ENCODE measurements around the gene OBSL1. TPM values are rescaled to one million over a fixed set of nuclear protein-coding genes. Genes with fewer than 3 reads are reported as not detected.

Gene OBSL1
- total and polyA plus RNA-seq, 4 donors: 17.8 to 243 (median 71.0) TPM

DNA sequence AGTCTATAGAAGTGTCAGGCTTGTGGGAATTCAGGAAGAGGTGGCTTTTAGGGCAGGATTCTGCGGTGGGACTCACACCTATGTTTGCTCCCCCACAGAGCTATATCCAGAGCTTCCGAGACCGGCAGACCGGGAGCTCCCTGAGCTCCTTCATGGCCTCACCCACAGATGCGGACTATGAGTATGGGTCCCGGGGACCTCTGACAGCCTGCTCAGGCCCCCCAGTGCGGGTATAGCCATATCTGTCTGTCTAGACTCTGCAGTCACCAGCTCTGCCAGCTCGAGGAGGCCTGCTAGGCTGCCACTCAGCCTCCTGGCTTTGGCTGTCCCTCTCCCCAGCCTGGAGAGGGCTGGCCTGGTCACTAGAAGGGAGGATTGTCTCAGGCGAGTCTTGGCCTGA is 21.7 kb downstream of the OBSL1 start:
- WGBS, 2 donors: 89 to 92% methylated on average over 9 of the region's 9 CpGs
- intact Hi-C loops (cut with DNase I): loop anchor here in 1 of 2 donors (5.0 kb wide), 1 partner anchor 48 kb away; the partner anchor contains the start of gene STK11IP
- Histone ChIP-seq H3K4me3 (ENCODE audit: low read length in 2 of 2) (no peak overlapping the region), H3K4me1 (ENCODE audit: control insufficient read depth in 1 of 2, insufficient read depth in 2 of 2, low read length in 2 of 2) (no peaks in the 10 kb centered on the region), H3K9me3 (ENCODE audit: control insufficient read depth, low read length) (no peaks in the 10 kb centered on the region), H3K27ac (ENCODE audit: low read depth in 1 of 2, low read length in 2 of 2) (no peak overlapping the region), H3K36me3 (ENCODE audit: control insufficient read depth in 1 of 2, insufficient read depth in 2 of 2, low read length in 1 of 2) (no peaks in the 10 kb centered on the region), H3K27me3 (ENCODE audit: control insufficient read depth in 1 of 2, insufficient read depth in 2 of 2, low read length in 1 of 2) (no peaks in the 10 kb centered on the region)
- DNase-seq (peak in 1 of 2 donors; percentile 62), ATAC-seq (ENCODE audit: low FRiP score) (no peak)

DNA sequence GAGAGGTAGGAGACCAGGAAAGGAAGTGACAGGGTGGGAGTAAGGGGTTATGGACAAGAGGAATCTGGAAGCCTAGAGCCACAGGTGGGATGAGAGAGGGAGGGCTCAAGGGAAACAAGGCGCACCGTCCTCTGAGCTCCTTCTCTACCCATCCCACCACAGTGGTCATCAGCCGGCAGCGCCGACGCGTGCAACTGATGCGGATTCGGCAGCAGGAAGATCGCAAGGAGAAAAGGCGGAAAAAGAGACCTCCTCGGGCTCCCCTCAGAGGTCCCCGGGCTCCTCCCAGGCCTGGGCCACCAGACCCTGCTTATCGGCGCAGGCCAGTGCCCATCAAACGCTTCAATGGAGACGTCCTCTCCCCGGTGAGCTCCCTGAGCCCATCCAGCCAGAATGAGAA is 22.3 kb downstream of the OBSL1 start:
- H3K27ac ChIP-seq (ENCODE audit: low read depth in 1 of 2, low read length in 2 of 2): no peak overlapping the region
- H3K9me3 ChIP-seq (ENCODE audit: control insufficient read depth, low read length): no peaks in the 10 kb centered on the region
- 94 to 97% methylated on average over 18 of the region's 18 CpGs for WGBS, 2 donors
- peak in 1 of 2 donors; percentile 67 for DNase-seq
- intact Hi-C loops (cut with DNase I): no loop called here
- H3K36me3 ChIP-seq (ENCODE audit: control insufficient read depth in 1 of 2, insufficient read depth in 2 of 2, low read length in 1 of 2): no peaks in the 10 kb centered on the region
- H3K4me3 ChIP-seq (ENCODE audit: low read length in 2 of 2): no peak overlapping the region
- no peaks in the 10 kb centered on the region for H3K4me1 ChIP-seq (ENCODE audit: control insufficient read depth in 1 of 2, insufficient read depth in 2 of 2, low read length in 2 of 2)
- no peaks in the 10 kb centered on the region for H3K27me3 ChIP-seq (ENCODE audit: control insufficient read depth in 1 of 2, insufficient read depth in 2 of 2, low read length in 1 of 2)
- no peak for ATAC-seq (ENCODE audit: low FRiP score)

DNA sequence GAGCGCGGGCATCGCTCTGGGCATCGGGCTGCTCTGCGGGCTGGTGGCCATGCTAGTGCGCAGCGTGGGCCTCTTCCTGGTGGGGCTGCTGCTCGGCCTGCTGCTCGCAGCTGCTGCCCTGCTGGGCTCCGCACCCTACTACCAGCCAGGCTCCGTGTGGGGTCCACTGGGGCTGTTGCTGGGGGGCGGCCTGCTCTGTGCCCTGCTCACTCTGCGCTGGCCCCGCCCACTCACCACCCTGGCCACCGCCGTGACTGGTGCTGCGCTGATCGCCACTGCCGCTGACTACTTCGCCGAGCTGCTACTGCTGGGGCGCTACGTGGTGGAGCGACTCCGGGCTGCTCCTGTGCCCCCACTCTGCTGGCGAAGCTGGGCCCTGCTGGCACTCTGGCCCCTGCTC is 23.7 kb downstream of the OBSL1 start:
- ATAC-seq (ENCODE audit: low FRiP score): no peak
- 97 to 98% methylated on average over 26 of the region's 26 CpGs for WGBS, 2 donors
- Histone ChIP-seq H3K36me3 (ENCODE audit: control insufficient read depth in 1 of 2, insufficient read depth in 2 of 2, low read length in 1 of 2) (no peaks in the 10 kb centered on the region), H3K9me3 (ENCODE audit: control insufficient read depth, low read length) (no peaks in the 10 kb centered on the region), H3K27me3 (ENCODE audit: control insufficient read depth in 1 of 2, insufficient read depth in 2 of 2, low read length in 1 of 2) (no peaks in the 10 kb centered on the region), H3K27ac (ENCODE audit: low read depth in 1 of 2, low read length in 2 of 2) (no peak overlapping the region), H3K4me3 (ENCODE audit: low read length in 2 of 2) (no peak overlapping the region), H3K4me1 (ENCODE audit: control insufficient read depth in 1 of 2, insufficient read depth in 2 of 2, low read length in 2 of 2) (no peaks in the 10 kb centered on the region)
- DNase-seq: no peak
- intact Hi-C loops (cut with DNase I): no loop called here

DNA sequence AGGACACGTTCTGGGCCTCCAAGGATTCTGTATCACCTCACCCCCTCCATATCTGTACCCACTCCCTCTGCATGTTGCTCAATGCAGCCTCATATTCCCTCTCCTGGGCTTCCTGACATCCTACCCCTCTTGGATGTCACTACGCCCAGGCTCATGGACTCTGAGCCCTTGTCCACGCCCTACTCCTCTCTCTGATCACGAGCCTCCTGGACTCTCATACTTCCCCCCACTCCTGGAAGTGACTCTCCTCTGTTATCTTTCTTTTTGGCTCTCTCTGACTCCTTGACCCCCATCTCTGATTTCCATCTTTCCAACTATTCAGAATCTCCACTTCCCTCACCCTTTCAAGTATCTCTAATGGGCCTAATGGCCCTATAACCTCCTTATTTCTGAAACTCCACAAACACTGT is 25.4 kb downstream of the OBSL1 start:
- no peaks in the 10 kb centered on the region for H3K27me3 ChIP-seq (ENCODE audit: control insufficient read depth in 1 of 2, insufficient read depth in 2 of 2, low read length in 1 of 2)
- DNase-seq: no peak
- intact Hi-C loops (cut with DNase I): loop anchor here in 1 of 2 donors (2.0 kb wide), 1 partner anchor 139 kb away; no protein-coding TSS in a partner anchor
- no peaks in the 10 kb centered on the region for H3K9me3 ChIP-seq (ENCODE audit: control insufficient read depth, low read length)
- H3K4me1 ChIP-seq (ENCODE audit: control insufficient read depth in 1 of 2, insufficient read depth in 2 of 2, low read length in 2 of 2): no peaks in the 10 kb centered on the region
- H3K27ac ChIP-seq (ENCODE audit: low read depth in 1 of 2, low read length in 2 of 2): no peak overlapping the region
- whole genome bisulfite sequencing, 2 donors: 79 to 80% methylated on average over 4 of the region's 4 CpGs
- H3K36me3 ChIP-seq (ENCODE audit: control insufficient read depth in 1 of 2, insufficient read depth in 2 of 2, low read length in 1 of 2): no peaks in the 10 kb centered on the region
- no peak for ATAC-seq (ENCODE audit: low FRiP score)
- no peak overlapping the region for H3K4me3 ChIP-seq (ENCODE audit: low read length in 2 of 2)

DNA sequence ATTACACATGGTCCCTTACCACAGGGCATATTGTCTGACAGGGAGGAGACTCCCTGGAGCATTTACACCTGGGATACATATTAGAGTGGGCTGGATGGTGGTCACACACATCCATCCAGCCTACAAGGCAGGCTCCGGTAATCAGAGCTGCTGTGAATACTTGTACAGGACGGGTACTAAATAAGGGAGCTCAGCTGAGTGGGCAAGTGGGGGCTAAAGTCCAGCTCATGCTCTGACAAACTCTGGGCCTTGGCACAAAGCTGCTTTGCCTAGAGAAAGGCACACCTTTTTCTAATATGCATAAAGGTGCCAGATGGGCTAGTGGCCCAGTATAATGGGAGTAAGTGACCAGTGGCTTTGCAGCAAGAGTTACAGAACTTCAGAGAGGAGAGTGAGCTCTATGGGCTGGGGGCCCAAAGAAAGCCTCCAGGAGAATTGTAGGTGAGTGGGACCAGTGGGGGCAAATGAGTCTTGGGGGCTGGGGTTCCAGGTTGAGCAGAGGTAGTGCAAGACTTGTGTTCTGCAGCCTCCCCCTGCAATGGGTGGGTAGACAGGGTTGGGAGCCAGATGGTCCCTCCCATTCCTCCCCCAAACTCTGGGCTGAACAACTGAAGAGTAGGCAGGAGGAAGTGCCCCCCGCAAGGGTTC is 25.9 kb downstream of the OBSL1 start:
- intact Hi-C loops (cut with DNase I): loop anchor here in 1 of 2 donors (2.0 kb wide), 1 partner anchor 139 kb away; no protein-coding TSS in a partner anchor
- Histone ChIP-seq H3K27ac (ENCODE audit: low read depth in 1 of 2, low read length in 2 of 2) (no peak overlapping the region), H3K36me3 (ENCODE audit: control insufficient read depth in 1 of 2, insufficient read depth in 2 of 2, low read length in 1 of 2) (no peaks in the 10 kb centered on the region), H3K27me3 (ENCODE audit: control insufficient read depth in 1 of 2, insufficient read depth in 2 of 2, low read length in 1 of 2) (no peaks in the 10 kb centered on the region), H3K9me3 (ENCODE audit: control insufficient read depth, low read length) (no peaks in the 10 kb centered on the region), H3K4me1 (ENCODE audit: control insufficient read depth in 1 of 2, insufficient read depth in 2 of 2, low read length in 2 of 2) (no peaks in the 10 kb centered on the region), H3K4me3 (ENCODE audit: low read length in 2 of 2) (no peak overlapping the region)
- DNase-seq: no peak
- ATAC-seq (ENCODE audit: low FRiP score): no peak
- 90 to 95% methylated on average over 3 of the region's 3 CpGs for WGBS, 2 donors

DNA sequence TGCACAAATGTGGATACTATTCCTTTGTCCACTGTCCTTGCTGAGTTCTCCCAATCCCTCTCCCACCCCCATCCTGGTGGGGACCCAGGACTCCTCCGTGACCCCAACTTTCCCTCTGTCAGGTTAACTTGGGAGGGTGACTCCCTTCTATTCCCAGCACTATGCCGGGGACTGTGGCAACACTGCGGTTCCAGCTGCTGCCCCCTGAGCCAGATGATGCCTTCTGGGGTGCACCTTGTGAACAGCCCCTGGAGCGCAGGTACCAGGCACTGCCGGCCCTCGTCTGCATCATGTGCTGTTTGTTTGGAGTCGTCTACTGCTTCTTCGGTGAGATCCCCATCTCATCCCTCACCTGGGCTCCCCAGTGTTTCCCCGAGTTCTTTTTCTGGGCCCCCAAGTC is 26.8 kb downstream of the OBSL1 start:
- H3K27ac ChIP-seq (ENCODE audit: low read depth in 1 of 2, low read length in 2 of 2): no peak overlapping the region
- no peaks in the 10 kb centered on the region for H3K4me1 ChIP-seq (ENCODE audit: control insufficient read depth in 1 of 2, insufficient read depth in 2 of 2, low read length in 2 of 2)
- intact Hi-C loops (cut with DNase I): loop anchor here (2.0 to 5.0 kb wide), 3 partner anchors 53 to 140 kb away; partner anchors contain the start of gene STK11IP (in 1 of the 2)
- H3K27me3 ChIP-seq (ENCODE audit: control insufficient read depth in 1 of 2, insufficient read depth in 2 of 2, low read length in 1 of 2): no peaks in the 10 kb centered on the region
- ATAC-seq (ENCODE audit: low FRiP score) (no peak), DNase-seq (no peak)
- H3K36me3 ChIP-seq (ENCODE audit: control insufficient read depth in 1 of 2, insufficient read depth in 2 of 2, low read length in 1 of 2): no peaks in the 10 kb centered on the region
- 44 to 46% methylated on average over 9 of the region's 9 CpGs for WGBS, 2 donors
- no peak overlapping the region for H3K4me3 ChIP-seq (ENCODE audit: low read length in 2 of 2)
- H3K9me3 ChIP-seq (ENCODE audit: control insufficient read depth, low read length): no peaks in the 10 kb centered on the region

DNA sequence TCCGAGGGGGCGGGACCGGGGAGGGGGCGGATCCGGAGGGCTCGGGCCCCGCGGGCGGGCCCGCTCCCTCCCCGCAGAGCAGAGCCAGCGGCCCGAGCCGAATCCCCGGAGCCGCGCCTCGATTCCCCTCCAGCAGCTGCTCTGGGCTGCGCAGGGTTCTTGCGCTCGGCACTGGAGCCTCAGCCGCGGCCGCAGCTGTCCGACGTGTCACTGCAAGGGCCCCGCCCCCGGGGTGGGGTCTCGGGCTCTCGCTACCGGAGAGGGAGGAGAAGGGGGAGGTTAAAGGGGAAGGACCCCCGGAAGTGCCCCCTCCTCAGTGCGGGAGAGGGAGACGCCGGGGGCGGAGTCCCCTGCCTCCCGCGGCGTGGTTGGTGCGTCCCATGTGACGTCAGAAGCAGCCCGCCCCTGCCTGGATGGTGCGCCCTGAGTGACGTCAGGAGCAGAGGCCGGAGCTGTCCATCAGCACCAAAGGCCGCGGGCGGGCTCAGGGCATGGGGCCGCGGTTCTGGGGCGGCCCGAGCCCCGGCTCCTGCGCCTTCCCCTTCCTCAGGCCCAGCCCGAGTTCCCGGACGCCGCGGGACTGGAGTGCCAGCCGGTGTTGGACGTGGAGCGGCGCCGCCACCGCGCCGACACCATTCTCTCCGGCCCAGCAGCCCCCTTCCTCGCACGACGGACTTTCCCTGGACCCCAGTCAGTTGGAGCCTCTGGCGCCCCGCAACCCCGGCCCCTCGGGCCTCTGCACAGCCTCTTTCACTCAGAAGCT is 27.6 kb downstream of the OBSL1 start, which contains the start of the genes CHPF and TMEM198:
Gene CHPF, minus strand, starts transcription at position 214 of the 763 bp plus-strand sequence. CDS start 271 bp downstream, outside the sequence.
Gene TMEM198, plus strand, starts transcription at position 433 of the 763 bp plus-strand sequence. CDS start 700 bp downstream, outside the sequence.
- ATAC-seq (ENCODE audit: low FRiP score) (peak; percentile 95), DNase-seq (peak; percentile 99)
- 1% methylated on average over 33 to 75 of the region's 75 CpGs for WGBS, 2 donors
- no peaks in the 10 kb centered on the region for H3K4me1 ChIP-seq (ENCODE audit: control insufficient read depth in 1 of 2, insufficient read depth in 2 of 2, low read length in 2 of 2)
- peak within 1 kb of the TSS; percentile 41 to 68 for H3K4me3 ChIP-seq (ENCODE audit: low read length in 2 of 2)
- peak within 1 kb of the TSS; percentile 8 to 82 for H3K27ac ChIP-seq (ENCODE audit: low read depth in 1 of 2, low read length in 2 of 2)
- peaks cover 0 to 2% of the 10 kb centered on the region in 2 donors for H3K36me3 ChIP-seq (ENCODE audit: control insufficient read depth in 1 of 2, insufficient read depth in 2 of 2, low read length in 1 of 2)
- H3K9me3 ChIP-seq (ENCODE audit: control insufficient read depth, low read length): no peaks in the 10 kb centered on the region
- no peaks in the 10 kb centered on the region for H3K27me3 ChIP-seq (ENCODE audit: control insufficient read depth in 1 of 2, insufficient read depth in 2 of 2, low read length in 1 of 2)
- intact Hi-C loops (cut with DNase I): loop anchor here (1.0 to 5.0 kb wide), 6 partner anchors 45 to 147 kb away; partner anchors contain the start of genes GMPPA (in 1 of the 2) and STK11IP (in 1 of the 2)

DNA sequence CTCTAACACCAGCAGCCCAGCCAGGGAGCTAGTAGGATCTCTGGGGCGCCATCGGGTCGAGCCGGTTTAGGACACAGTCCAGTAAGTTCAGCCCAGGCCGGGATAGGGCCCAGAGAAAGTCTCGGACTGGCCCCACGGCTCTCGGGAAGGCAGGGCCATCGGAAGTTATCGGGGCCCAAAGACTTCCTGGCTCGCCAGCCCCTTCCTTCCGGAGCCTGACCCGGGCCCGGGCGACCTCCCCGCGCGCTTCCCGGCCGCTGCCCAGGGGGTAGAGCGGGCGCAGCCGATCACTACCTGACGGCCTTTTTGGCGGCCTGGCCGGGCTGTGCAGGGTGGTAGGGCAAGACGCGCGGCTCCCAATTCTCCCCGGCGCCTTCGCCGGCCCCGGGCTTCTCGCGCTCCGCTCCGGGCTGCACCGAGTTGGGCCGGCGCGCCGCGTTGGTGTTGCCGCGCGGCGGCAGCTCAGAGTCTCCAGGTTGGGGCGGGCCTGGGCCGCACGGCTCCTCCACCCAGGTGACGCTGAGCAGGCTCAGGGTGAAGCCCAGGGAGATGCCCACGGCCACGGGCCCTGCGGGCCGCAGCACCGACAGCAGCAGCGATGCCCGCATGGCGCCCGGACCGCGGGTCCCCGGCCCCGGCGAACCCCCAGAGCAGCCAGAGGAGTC is 28.3 kb downstream of the OBSL1 start:
- peaks cover 0 to 2% of the 10 kb centered on the region in 2 donors for H3K36me3 ChIP-seq (ENCODE audit: control insufficient read depth in 1 of 2, insufficient read depth in 2 of 2, low read length in 1 of 2)
- no peaks in the 10 kb centered on the region for H3K9me3 ChIP-seq (ENCODE audit: control insufficient read depth, low read length)
- no peaks in the 10 kb centered on the region for H3K27me3 ChIP-seq (ENCODE audit: control insufficient read depth in 1 of 2, insufficient read depth in 2 of 2, low read length in 1 of 2)
- no peak for DNase-seq
- H3K27ac ChIP-seq (ENCODE audit: low read depth in 1 of 2, low read length in 2 of 2): peak overlapping the region; percentile 8 to 82
- 0% methylated on average over 50 to 66 of the region's 66 CpGs for WGBS, 2 donors
- H3K4me1 ChIP-seq (ENCODE audit: control insufficient read depth in 1 of 2, insufficient read depth in 2 of 2, low read length in 2 of 2): no peaks in the 10 kb centered on the region
- ATAC-seq (ENCODE audit: low FRiP score): peak; percentile 24
- intact Hi-C loops (cut with DNase I): loop anchor here (1.0 to 5.0 kb wide), 5 partner anchors 44 to 148 kb away; partner anchors contain the start of genes GMPPA (in 1 of the 2) and STK11IP (in 1 of the 2)
- peak overlapping the region; percentile 41 to 68 for H3K4me3 ChIP-seq (ENCODE audit: low read length in 2 of 2)

Measured in aorta (tissue), 5 donors.